NCI-H146 treated with DMSO at 0.1 percent for 48 hours (cell line): ENCODE results near the gene PLAAT3.
"Not testable (repeated sequence)": the region's sequence is repeated elsewhere in the genome, so short reads cannot be mapped to it uniquely, and the experiment has no call there.

Experiments
- DNase-seq: peaks from one replicate; lab custom pipeline; 2025; ENCODE audit not compliant: unreplicated experiment; lab: John Stamatoyannopoulos, UW

Gene PLAAT3

DNA sequence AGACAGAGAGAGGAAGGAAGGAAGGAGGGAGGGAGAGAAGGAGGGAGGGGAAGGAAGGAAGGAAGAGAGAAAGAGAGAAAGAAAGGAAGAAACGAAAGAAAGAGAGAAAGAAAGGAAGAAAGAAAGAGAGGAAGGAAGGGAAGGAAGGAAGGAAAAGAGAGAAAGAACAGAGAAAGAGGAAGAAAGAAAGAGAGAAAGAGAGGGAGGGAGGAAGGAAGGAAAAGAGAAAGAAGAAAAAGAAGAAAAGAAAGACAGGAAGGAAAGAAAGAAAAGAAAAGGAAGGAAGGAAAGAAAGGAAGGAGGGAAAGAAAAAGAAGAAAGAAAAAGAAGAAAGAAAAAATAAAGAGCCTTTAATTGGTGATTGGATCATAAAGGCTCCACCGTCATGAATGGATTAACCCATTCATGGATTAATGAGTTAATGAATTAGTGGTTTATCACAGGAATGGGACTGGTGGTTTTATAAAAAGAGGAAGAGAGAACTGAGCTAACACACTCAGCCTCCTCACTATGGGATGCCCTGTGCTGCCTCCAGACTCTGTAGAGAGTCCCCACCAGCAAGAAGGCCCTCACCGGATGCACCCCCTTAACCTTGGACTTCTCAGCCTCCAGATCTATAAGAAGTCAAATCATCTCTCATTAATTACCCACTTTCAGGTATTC, 42.1 kb downstream of the PLAAT3 start:
- DNase-seq = no peak

DNA sequence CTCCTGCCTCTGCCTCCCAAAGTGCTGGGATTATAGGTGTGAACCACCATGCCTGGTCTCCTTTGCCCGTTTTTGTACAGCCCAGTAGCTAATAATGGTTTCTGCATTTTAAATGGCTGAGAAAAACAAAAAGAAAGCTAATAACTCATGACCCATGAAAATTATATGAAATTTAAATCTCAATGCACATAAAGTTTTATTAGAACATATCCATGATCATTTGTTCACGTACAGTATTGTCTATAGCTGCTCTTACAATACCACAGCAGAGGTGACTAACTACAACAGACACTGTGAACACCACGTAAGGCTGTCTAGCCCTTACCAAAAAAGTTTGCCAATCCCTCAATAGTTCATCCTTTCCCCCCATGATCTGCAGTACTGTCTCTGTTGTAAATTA, 44.7 kb downstream of the PLAAT3 start:
- DNase-seq = no peak

DNA sequence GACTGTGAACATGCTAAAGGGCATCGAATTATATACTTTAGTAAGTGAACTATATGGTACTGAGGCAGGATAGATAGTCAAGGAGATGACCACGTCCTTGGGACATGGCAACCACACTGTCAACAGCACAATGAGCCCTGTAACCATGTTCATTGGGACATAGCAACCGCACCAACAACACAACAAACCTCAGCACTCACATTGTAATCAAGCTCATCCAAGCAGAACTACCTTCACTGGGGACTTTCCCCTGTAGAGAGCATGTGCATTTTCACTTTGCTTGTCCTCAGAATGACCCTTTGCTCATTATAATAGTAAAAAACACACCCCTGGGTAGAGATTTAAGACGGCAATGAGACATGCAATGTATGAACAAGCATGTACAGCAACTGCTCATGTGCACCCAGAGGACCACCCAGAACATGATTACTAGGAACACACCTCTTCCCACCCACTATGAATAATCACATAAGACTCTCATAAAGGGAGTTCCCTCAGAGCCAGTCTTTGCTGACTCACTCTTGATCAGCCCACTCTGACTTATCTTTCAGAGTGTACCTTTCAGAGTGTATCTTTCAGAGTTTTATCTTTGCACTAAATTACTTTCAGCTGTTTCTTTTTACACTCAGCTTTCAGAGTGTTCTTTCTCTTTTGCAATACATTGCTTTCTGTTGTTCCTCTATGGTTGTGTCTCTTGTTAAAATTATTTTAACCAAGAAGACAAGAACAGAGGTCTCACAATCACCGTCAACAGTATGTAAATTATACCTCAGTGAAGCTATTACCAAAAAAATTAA, 47.0 kb downstream of the PLAAT3 start:
- no peak for DNase-seq

DNA sequence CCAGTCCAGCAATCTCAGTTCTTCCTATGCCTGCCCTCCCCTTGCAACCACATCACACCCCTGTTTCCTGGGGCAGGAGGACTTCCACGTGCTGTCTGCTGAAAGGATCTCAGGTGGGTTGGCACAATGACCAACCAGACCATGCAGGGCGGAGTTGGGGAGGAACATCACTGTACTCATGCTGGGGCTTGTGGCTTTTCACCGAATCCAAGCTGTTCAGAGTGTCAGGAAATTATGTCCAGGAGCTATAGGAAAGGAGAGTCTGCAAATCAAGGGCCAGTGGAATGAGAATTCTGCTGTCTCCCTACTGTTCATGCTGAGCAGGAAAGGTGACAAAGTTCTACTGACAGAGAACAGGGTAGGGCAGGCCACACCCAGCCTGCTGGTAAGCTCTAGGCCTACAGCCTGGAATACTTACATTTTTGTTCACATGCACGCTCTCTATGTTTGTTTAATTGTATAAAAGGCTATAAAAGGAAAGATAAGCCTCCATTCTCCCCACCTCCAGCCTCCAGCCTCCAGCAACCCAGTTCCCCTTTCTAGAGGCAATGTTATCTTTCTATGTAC, 49.4 kb downstream of the PLAAT3 start:
- no peak for DNase-seq

DNA sequence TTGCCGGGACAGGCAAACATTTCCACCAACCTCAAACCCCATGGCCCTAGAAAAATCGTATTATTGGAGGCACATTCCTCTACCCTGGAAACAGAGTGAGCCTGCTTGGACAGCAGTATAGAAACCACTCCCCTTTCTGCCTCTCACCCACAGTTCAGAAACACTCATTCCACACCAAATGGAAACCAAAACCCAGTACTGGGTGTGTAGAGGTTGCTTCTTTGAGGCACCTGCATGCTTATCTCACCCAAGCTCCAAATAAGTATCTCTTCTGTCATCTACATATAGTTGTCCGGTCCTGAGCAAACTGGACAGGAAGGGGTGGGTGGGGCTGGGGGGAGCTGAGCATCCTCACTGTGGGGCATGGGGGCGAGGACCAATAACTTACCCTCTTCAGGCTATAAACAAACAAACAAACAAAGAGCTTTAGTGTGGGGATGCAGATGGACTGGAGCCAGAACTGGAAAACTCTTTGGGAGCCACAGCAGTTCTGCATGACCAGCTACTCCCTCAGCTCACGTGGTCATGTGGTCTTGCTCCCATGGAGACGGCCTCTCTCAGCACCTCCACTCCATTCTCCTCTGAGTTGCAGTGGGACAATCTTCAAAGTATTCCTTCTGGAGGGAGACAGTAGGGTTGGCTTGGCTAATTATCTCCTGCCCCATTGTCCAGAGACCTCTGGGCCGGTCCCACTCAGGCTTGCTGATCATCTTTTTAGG, 50.0 kb downstream of the PLAAT3 start:
- no peak for DNase-seq

DNA sequence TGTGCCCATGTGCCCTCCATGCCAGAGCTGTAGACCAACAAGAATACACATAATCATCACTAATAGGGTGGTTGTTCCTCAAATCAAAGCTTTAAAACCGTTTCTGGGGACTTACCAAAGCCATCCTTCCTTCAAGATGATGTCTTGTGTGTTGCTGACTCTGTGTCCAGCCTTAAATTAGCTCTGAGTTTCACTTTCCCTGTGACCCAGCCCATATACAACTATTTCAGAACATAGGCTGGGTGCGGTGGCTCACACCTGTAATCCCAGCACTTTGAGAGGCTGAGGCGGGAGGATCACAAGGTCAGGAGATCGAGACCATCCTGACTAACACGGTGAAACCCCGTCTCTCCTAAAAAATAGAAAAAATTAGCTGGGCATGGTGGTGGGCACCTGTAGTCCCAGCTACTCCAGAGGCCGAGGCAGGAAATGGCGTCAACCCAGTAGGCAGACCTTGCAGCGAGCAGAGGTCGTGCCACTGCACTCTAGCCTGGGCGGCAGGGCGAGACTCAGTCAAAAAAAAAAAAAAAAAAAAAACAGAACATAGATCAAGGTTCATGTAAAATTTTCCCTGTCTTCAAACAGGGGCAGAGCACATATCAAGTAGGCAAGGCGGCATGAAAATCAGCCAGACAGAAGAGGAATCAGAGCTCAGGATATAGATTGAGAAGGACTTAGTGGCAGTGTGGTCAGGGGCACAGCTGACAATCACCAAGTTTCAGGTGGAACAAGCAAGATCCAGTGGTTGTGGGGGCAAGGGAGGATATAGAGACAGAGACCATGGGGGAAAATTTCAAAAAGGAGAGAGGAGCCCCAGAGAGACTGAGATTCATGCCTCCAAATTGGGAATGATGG, 50.8 kb downstream of the PLAAT3 start, which contains the start of gene PLAAT2:
Gene PLAAT2, minus strand, starts transcription at position 179 of the 855 bp plus-strand sequence. Its CDS starts 55 bp downstream, at position 124.
- no peak for DNase-seq

DNA sequence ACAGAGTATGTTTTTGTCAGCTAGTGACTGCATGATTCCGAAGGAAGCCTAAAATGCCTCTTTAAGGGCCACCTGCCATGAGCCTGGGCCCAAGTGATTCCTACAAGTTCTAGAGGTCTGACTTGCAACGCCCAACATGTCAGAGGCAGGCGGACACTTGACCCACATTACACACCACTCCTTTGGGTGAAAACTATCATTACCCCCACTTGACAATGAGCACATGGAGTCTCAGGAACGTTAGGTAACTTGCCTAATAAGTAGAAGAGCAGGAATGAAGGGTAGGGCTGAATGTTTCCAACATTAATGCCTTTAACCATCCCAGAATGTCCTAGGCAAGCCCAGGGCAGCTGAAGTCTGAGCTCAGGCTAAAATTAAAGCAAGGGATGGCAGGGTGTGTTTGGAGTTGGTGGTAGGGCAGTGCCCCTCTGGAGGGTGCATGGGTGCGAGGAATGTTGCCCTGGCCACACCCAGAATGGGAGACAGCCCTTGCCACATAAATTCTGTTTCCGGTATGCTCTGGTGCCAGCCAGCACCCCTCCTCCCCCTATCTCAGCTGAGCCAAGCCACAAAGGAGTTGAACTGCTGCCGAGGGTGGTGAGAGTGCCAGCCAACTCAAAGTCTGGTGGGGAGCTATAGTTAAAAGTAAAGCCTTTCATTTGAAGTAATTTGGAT, 53.6 kb downstream of the PLAAT3 start:
- DNase-seq = no peak

DNA sequence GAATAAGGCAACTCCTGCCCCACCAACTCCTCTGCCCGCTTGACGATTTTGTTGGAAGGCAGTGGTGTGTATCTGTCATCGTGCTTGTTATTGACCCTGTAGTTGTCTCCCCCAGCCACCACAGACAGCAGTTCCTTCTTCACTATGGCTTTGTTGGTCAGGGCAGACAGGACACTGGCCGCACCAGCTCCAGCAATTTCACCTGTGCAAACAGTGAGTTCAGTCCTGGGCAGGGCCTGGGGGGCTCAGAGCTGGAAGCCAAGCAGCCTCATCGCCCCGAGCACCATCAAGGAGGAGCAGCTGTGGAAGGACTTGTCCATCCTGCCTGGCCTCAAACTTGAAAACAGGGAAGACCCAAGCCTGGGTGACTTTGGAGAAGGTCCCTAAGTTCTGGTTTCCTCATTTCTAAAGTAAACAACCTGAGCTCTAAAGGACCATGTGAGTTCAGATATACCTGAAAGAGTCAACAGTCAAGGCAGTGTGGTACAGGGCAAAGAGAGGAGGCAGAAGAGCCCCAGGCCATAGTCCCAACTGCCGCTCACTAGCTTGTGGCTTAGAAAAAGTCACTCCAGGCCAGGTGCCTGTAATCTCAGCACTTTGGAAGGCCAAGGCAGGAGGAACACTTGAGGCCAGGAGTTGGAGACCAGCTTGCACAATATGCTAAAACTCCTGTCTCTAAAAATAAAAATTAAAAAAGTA, 55.6 kb downstream of the PLAAT3 start:
- peak; percentile 75 for DNase-seq

DNA sequence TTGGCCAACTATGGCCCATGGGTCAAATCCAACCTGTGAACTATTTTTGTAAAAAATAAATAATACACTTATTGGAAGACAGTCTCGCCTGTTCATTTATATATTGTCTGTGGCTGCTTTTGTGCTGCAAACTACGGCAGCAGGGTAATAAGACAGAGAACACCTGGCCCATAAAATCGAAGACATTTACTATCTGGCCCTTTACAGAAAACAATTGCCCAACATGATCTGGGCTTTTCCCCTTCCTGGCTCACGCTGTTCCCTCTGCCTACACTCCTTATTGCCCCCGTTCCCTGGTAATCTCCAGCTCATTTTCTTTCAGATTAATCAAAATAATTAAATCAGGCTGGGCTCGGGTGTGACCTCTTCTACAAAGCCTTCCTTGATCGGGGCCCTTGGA, 56.7 kb downstream of the PLAAT3 start:
- no peak for DNase-seq

DNA sequence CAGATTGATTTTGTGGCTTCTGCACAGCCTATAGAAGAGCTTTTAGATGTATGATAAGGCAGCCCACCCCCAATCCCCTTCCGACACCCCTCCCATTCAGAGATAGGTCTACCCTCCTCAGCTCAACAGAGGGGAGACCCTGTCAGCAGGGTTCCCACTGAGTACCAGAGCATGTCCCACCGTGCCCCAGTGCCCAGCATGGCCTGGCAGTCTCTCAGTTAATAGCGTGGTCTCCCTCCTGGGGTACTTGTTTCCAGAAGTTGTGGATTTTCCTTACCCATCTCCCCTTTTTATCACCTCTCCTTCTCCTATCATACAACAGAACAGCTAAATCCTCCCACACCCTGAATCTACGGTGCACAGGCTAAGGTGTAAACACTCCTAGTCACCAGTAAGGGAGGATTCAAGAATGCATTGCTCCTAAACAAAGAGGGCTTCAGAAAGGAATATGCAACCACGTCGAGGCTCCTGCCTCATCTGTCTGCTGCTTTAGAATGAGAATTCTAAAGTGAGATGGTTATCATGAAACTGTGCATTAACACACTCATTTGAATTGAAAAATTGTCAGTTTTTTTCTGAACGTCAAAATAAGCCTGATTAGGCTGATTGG, 57.7 kb downstream of the PLAAT3 start:
- DNase-seq = no peak

DNA sequence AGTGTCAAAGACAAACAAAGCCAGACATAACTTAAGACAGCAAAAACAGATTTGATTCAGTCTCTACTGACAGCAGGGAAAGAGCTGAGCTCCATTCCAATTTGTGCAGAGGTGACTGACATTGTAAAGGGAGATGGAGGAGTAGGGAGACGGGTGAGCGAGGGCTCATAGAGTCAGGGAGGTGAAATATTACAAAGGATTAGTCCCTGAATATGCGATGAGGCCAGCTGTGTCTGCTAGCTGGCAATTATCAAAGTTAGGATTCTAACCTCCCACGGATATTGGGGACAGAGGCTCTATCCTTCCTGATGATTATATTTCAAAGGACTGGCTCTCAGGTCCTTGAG, 59.4 kb downstream of the PLAAT3 start:
- DNase-seq = no peak

DNA sequence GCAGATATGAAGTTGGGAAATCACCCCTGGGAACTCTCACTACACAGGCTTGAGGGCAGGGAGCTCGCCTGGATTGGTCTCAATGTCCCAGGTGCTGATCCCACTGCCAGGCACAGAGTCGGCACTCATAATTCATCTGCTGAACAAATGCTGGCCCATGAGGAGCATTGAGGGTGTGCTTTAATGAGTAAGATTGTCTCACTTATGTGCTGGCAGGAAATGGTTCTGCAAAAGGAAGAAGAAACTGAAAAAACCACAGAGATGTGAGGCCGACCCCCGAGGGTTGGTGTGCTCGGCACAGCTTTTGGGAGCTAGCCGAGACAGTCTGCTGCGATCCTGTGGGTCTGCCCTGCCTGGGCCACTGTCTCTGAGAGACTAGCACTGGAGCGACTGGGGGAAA, 60.5 kb downstream of the PLAAT3 start:
- no peak for DNase-seq

DNA sequence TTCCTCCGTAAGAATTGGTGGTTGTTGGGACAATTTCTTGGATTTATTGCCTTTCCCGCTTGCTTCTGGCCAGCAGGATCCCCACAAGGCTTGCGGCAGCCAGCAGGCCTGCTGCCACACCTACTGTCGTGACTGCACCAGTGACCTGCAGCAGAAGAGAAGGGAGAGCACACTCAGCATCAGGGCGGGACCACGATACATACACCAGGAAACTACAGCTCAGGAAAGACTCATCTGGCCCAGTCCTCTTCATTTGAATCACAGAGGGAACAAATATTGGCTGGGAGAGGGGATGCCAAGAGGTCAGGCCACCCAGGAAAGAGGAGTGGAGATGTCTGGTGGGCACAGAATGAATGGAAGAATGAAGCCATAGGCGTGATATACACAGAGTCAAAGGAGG, 61.3 kb downstream of the PLAAT3 start:
- DNase-seq = no peak

DNA sequence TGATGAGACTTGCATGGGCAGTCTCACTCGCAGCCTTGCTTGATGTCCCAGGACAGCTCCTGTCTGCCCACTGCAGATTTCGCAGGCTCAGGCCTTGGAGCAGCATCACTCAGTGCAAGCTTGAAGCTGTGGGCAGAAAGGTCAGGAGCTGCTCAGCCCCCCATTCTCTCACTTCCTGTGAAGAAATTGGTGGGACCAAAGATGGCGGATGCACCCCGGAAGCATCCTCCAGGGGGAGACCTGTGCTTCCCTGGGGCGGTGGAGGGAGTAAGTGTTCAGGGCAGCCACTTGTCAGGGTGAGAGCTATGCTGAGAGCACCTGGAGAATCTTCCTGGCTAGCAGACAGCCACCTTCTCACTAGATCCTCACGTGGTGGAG, 62.4 kb downstream of the PLAAT3 start:
- no peak for DNase-seq

DNA sequence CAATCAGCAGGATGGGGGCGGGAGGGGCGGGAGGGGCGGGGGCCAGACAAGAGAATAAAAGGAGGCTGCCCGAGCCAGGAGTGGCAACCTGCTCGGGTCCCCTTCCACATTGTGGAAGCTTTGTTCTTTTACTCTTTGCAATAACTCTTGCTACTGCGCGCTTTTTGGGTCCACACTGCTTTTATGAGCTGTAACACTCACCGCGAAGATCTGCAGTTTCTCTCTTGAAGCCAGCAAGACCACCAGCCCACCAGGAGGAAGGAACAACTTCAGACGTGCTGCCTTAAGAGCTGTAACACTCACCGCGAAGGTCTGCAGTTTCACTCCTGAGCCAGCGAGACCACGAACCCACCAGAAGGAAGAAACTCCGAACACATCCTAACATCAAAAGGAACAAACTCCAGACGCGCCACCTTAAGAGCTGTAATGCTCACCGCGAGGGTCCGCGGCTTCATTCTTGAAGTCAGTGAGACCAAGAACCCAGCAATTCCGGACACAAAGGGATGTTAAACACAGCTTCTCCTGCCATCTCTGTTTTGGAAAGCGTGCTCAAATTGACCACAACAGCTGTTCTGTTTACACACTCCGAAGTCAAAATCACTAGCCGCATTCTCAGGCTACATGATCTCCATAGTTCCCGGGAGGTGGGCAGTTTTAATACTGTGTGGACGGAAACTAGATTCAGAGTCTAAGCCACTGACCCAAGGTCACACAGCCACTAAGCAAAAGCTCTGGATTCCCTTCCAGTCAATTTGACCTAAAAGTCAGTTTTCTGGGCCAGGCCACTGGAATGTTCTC, 62.9 kb downstream of the PLAAT3 start:
- no peak for DNase-seq

DNA sequence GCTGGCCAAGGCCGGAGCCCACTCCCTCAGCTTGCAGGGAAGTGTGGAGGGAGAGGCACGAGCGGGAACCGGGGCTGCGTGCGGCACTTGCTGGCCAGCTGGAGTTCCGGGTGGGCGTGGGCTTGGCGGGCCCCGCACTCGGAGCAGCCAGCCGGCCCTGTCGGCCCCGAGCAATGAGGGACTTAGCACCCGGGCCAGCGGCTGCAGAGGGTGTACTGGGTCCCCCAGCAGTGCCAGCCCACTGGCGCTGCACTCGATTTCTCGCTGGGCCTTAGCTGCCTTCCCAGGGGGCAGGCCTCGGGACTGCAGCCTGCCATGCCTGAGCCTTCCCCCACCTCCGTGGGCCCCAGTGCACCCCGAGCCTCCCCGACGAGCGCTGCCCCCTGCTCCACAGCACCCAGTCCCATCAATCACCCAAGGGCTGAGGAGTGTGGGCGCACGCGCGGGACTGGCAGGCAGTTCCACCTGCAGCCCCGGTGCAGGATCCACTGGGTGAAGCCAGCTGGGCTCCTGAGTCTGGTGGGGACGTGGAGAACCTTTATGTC, 64.0 kb downstream of the PLAAT3 start:
- DNase-seq = not testable (repeated sequence)

DNA sequence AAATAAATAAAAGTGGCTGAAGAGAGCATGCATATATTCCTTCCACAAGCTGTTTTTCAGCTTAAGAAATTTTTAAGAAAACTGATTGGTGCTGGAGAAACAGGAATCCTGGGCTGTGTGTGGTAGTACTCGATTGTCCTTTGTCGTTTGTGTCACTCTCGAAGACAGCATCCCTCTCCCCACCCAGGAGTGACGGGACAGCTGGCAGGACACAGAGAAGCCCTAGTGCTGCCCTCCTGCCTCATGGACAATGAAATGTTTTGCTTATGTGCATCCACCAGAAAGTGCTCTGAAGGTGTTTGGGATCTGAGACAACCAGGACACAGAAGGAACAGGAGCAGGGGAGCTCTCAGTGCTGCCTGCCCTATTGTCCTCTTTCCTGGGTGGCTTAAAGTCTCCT, 64.8 kb downstream of the PLAAT3 start:
- DNase-seq = no peak

DNA sequence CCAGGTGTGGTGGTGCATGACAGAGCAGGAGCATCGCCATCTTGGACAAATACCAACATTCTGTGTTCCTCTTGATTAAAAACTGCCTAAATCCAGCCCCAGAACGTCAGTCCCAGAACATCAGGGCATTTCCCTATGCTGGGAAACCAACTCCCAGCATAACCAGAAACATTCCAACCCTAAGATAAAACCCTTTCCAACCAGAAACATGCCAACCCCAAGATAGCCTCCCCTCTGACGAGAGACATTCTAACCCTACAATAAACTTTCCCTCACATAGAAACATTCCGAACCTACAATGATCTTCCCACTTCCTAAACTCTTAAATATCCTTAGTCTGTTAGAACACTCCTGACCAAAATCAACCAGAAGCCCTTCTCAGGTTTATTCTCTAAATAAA, 66.1 kb downstream of the PLAAT3 start:
- DNase-seq = no peak
